Stimulated activated CD4-positive, alpha-beta T cell treated with anti-CD3 and anti-CD28 coated beads, Interleukin-4, amount 100 ng/mL, for 4 hours (primary cell): ENCODE results near the gene PTPRK.
"Not testable (repeated sequence)": the region's sequence is repeated elsewhere in the genome, so short reads cannot be mapped to it uniquely, and the experiment has no call there.

ENCODE experiments used
- DNase-seq, 2 experiments: peaks; one replicate each; pipeline ENCODE4 v3.0.0-alpha.2; 2020

The PTPRK gene

GRCh38 chr6:127941228-127941627 is 579.2 kb downstream of the PTPRK start:
- DNase-seq = no peak

- DNase-seq = no peak
Measured at GRCh38 chr6:127939442-127940066, 580.8 kb downstream of the PTPRK start.

GRCh38 chr6:127938701-127939100 is 581.7 kb downstream of the PTPRK start:
- no peak for DNase-seq

DNA sequence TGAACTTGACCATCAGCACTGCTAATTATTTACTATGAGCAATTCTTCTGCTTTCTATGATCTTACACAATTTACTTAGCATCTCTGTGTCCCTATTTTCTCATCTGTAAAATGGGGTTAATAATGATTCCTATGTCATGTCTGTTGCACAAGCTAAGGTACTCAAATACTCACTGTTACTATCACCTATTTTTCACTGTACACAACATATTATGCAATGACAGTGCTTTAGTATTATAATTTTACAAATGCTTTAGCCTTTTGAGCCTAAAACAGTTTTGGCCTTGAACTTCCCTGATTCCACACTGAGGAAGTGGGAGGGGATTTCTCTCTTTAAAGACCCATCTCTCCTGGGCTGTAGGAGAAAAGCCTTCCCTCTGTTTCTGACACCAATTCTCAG is 582.7 kb downstream of the PTPRK start:
- DNase-seq = no peak

GRCh38 chr6:127937102-127937501 is 583.3 kb downstream of the PTPRK start:
- DNase-seq = no peak

DNA sequence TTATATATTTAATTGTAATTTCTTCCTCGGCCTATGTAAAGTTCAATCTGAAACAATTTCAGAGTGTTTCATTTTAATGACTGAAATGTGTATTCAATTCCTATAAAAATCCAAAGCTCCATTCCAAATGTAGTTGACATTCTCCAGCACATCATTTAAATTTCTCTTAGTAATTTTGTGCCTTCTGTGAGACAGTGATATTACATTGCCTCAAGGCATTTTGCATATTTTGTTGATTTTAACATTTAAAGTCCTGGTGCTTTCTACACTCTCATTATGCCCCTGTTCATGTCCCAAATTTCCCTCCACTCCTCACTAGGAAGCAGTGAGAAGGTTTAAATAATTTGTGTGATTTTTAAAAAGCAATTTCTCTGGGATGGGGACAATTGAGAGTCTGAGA is 585.4 kb downstream of the PTPRK start:
- DNase-seq = no peak

DNA sequence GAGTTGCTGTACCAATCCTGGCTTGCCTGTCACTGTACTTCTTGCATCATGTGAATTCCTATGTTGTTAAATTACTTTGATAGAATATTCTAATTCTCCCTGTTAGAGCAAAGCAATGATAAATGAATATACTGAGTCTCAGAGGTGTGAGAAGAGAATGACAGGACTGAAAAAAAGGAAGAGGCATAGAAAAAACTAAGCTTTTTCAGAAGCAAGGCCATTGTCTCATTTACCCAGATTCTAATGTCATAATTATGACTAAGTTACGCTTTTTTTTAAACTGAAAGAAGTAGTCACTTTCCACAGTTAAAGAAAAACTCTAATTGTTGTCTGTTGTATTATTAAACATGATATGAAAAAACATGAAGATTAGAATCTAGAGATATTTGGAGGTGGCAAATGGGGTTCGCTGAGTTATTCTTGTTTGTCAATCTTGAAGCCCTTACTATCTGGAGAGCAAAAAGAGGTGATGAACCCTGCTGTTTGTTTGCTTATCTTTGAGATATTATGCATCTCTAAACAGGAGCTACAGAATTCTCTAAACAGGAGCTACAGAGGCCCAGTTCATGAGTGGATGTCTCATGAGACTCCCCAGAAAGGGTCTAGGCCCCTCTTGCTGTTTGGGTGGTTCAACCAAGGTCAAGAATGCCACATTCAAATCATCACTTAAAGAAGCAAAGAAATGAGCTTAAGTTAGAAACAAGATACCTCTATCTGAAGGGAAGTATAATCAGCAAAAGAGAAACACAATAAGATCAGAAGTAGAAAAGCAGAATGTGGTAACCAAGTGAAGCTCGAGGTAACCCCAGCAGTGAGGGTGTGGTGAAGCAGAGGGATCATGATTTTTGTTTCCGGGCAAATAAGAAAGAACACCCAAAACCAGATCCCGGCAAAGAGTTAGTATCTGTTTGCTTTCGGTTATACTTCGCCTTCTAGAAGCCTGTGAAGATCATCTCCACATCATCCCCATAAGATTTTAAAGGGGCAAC is 586.3 kb downstream of the PTPRK start:
- DNase-seq = peak in 1 of 2 experiments; percentile 29

- DNase-seq = no peak
Measured at GRCh38 chr6:127933137-127933536, 587.3 kb downstream of the PTPRK start.

GRCh38 chr6:127932708-127933107 is 587.7 kb downstream of the PTPRK start:
- DNase-seq = no peak

DNA sequence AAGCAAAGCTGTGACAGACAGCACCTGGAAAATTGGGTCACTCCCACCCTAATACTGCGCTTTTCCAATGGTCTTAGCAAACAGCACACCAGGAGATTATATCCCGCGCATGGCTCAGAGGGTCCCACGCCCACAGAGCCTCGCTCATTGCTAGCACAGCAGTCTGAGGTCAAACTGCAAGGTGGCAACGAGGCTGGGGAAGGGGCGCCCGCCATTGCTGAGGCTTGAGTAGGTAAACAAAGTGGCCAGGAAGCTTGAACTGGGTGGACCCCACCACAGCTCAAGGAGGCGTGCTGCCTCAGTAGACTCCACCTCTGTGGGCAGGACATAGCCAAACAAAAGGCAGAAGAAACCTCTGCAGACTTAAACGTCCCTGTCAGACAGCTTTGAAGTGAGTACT is 594.0 kb downstream of the PTPRK start:
- not testable (repeated sequence) for DNase-seq

- DNase-seq = no peak
Measured at GRCh38 chr6:127924440-127924839, 596.0 kb downstream of the PTPRK start.

DNA sequence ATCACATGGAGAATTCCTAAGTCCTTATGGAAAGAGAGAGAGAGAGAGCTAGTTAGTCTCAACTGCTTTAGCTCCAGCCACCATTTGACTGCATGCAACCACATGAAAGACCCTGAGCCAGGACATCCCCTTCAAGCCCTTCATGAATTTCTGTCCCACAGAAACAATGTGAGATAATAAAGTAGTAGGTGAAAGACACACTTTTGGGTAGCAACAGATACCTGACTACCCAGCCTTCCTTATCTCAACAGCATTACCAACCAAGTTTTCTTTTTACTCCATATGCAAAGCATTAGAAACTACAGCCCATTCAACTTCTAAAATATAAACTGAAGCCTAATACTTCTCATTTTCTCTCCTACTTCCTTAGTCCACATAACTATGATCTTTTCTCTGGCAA is 596.4 kb downstream of the PTPRK start:
- no peak for DNase-seq

DNA sequence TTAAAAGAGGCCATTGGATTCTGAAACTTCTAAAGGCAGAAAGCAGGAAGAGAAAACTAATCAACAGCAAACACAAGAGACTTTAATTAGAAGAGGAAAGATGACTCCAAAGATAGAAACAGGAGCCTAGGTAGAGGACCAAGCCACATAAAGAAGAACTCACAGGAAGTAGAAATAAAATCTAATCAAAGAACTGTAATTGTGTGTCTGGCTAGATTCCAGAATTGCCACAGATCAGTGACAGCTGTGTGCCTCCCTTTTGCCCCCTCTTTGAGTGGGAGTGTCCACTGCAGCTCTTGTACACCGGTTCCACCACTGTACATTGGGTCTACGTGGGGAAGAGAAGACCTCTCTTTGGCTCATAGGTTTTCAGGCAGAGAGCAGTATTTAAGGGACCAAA is 597.3 kb downstream of the PTPRK start:
- no peak for DNase-seq

DNA sequence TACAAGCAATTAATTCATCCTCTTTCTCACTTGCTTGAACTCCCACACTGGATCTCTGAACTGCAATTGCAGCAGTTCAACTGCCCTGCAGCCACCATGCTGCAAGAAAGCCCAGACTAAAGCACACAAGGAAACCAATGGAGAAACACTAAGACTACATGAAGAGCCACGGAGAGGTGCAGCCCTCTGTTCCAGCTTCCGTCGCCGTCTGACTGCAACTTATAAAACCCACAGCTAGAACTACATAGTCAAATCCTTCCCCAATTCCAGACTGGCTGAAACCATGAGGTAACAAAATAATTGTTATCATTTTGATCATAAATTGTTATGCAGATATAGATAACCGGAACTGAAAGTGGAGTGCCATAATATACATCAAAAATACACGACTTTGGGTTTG is 598.4 kb downstream of the PTPRK start:
- DNase-seq = no peak

- DNase-seq = no peak
Measured at GRCh38 chr6:127920804-127921203, 599.6 kb downstream of the PTPRK start.
